ENCODE measurements around the gene ASL. TPM values are rescaled to one million over a fixed set of nuclear protein-coding genes. Genes with fewer than 3 reads are reported as not detected.

Gene ASL
- total and polyA plus RNA-seq, 9 of the 15 experiments (the other 6 are each of a cell fraction or from before 2014, with no cell fraction given), result 2.6 to 67.0 (median 33.3) TPM

DNA sequence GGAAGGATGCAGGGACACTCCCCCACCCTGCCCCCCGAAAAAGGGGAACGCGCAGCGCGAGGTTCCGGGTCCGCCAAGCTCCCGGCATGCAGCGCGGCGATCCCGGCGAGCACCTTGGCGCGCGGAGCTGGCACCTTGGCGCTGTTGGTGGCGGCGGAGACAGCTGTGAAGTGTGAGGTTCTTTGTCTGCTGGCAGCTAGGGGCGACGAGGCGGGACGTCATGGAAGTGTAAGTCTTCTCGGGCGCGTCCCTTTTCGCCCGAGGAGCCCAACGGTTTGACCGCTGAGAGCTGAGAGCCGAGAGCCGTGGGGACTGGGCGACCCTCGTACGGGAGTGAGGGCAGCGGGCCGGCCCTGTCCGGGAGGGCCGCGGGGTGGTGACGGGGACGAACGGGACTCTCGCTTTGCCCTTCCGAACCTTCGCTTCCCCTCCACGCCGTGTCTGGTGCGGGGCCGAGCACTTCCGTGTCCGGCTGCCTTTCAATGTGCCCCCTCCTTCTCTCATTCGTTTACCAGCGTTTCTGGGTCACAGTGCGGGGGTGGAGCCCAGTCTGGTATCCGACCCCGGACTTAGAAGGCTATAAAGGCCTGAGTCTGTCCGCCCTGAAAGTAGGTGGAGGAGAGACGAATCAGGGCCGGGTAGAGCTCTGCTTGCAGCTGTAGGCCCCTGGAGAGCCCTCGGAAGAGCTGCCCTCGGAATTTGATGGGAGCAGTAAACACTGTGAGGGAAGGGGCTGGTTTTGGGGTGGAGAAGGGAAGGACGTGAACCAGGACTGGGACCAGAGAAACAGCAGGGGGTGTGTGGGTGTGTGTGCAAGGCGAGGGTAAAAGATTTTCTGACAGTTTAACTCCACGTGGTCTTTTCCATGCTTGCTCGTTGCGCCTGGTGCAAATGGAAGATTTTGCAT lies 39.4 kb downstream of the ASL start, which contains the start of gene CRCP (continued):
- peak in 1 of 2 experiments; percentile 76; a peak in 2 of 4 replicates for TF ChIP-seq ZNF318 (IDR thresholded peaks at IDR 0.05; ENCODE audit: borderline replicate concordance in 1 of 2, low read depth in 1 of 2)
- TF ChIP-seq PTRF (tag; IDR thresholded peaks at IDR 0.05), result no peak
- no peak for TF ChIP-seq ZNF785 (CRISPR knock-in tag; IDR thresholded peaks at IDR 0.05)
- TF ChIP-seq POLR2AphosphoS5 (IDR thresholded peaks at IDR 0.05; ENCODE audit: control insufficient read depth, insufficient read depth, low read depth, low read length), result peak; percentile 83
- TF ChIP-seq ZBTB7A (IDR thresholded peaks at IDR 0.05; ENCODE audit: borderline replicate concordance, control insufficient read depth, low read depth, low read length), result peak; percentile 81
- TF ChIP-seq U2AF1 (optimal IDR thresholded peaks at IDR 0.05; ENCODE audit: low read depth, low read length), result peak; percentile 62
- peak; percentile 89 for TF ChIP-seq POLR2H (tag; IDR thresholded peaks at IDR 0.05; ENCODE audit: low read depth)
- no peak for TF ChIP-seq ZNF217 (CRISPR knock-in tag; IDR thresholded peaks at IDR 0.05)
- TF ChIP-seq BHLHE40 (IDR thresholded peaks at IDR 0.05; ENCODE audit: low read length), result no peak
- TF ChIP-seq SMARCA4 (IDR thresholded peaks at IDR 0.05), result no peak
- TF ChIP-seq TRIM24 (IDR thresholded peaks at IDR 0.05), result no peak
- TF ChIP-seq NRF1 (conservative IDR thresholded peaks at IDR 0.05 in 1 of 2, IDR thresholded peaks at IDR 0.05 in 1 of 2), result peak; percentile 55 to 68
- no peak for TF ChIP-seq SREBF2 (CRISPR knock-in tag; IDR thresholded peaks at IDR 0.05)
- TF ChIP-seq NFRKB (IDR thresholded peaks at IDR 0.05; ENCODE audit: low read depth), result peak; percentile 24; the same call in 1 of the 2 replicates
- peak; percentile 82 for TF ChIP-seq ERF (CRISPR knock-in tag; IDR thresholded peaks at IDR 0.05)
- no peak for TF ChIP-seq HSF4 (CRISPR knock-in tag; IDR thresholded peaks at IDR 0.05; ENCODE audit: borderline replicate concordance)
- TF ChIP-seq TRIM28 (IDR thresholded peaks at IDR 0.05), result no peak
- TF ChIP-seq ZNF146 (CRISPR knock-in tag; IDR thresholded peaks at IDR 0.05; ENCODE audit: unreplicated experiment), result no peak
- TF ChIP-seq SAFB2 (IDR thresholded peaks at IDR 0.05; ENCODE audit: borderline replicate concordance, low read depth, low read length, severe bottlenecking), result no peak
- TF ChIP-seq ETV5 (CRISPR knock-in tag; IDR thresholded peaks at IDR 0.05; ENCODE audit: low read depth), result 0 out of 2 replicates have a peak, but pooled peaks have one; percentile 14
- peak; percentile 69; the same call in 1 of the 2 replicates for TF ChIP-seq ZNF431 (CRISPR knock-in tag; IDR thresholded peaks at IDR 0.05)

Data from K562 (cell line).